Stimulated activated CD4-positive, alpha-beta T cell treated with anti-CD3 and anti-CD28 coated beads, TNF-alpha, amount 100 ng/mL, for 1 hour (primary cell): ENCODE data around the gene ZNF710.
"Not testable (repeated sequence)": the region's sequence is repeated elsewhere in the genome, so short reads cannot be mapped to it uniquely, and the experiment has no call there.

Experiments
- DNase-seq, 3 donors: peaks; one replicate each; pipeline ENCODE4 v3.0.0-alpha.2; 2020; ENCODE audit warnings: low read depth in 3 of 3, low spot score in 1 of 3

Gene ZNF710

DNA sequence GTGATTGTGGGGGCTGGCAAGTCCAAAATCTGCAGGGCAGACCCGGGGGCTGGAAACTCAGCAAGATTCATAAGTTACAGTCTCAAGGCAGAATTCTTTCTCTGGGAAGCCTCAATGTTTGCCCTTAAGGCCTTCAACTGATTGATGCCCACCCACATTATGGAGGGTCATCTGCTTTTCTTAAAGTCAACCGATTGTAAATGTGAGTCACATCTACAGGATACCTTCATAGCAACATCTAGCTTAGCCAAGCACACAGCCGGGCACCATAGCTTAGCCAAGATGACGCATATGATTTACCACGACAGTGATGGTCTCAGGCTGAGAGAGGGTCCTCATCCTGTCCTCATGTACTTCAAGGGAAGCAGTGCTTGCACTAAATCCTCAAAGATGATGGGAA lies 57.7 kb downstream of the ZNF710 start:
- no peak for DNase-seq

DNA sequence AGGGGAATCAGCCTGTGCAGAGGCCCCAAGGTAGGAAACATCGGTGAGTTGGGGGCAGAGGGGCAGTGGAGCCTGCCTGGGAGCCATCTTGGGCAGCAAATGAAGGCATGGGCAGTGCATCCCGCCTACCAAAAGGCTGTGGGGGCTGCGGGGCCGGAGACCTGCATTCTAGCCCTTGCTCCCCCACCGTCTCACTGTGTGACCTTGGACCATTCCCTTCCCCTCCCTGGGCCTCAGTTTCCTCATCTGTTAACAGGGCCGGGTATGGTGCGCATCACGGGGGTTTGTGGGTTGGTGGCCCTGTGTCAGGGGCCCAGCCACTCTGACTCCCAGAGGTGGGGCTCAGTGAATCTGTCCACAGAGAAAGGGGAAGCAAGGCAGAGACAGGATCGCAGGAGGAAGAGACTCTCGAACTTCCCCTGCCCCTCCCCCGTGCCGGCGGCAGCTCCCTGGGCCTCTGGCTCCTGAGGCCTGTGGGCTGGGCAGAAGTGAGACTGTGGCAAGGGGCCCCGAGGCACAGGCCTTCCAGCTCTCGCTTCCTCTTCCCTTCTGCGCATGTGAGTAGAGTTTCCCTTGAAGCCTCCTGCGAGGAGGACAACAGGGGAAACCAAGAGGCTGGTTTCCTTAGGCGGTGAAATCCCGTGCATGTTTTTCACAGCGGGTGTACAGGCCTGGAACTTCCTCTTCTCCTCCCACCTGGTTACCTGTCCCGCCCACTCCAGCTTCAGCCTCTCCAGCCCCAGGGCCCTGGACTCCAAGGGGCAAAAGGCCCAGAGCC lies 58.3 kb downstream of the ZNF710 start:
- DNase-seq: peak; percentile 22 to 61 (median 29)

DNA sequence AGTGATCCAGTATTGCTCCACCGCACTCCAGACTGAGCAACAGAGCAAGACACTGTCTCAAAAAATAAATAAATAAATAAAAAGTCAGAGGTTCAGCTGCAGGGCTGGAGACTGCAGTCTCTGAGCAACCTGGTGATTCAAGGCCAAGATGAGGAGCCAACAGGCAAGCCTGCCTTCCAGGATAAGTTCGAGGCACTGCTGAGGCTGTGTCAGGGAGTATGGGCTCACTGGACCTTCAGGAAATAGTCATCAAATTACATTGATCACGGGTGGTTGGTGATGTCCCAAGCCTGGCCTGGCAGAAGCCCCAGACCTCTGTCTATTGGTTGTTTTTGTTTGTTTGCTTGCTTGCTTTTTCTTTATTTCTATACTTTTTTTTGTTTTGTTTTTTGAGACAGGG lies 59.7 kb downstream of the ZNF710 start:
- DNase-seq: no peak

DNA sequence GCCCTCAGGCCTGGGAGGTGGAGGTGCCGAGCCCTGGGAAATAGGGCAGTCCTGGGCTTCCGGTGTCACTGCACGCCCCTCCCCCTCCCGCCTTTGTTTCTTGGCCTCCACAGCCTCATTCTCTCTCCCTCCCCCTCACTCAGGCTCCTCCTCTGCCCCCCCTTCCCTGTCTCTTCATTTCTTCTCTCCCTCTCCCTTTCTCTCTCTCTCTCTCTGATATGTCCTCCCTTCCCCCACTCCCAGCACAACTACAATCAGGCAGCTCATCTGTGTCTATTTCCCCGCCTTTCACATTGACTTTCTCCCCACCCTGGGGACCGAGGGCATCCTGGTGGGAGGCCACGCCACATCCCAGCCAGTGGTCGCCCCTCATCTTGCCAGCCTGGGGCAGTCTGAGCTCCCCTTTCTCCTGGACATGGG lies 60.9 kb downstream of the ZNF710 start:
- DNase-seq: peak in 1 of 3 donors; percentile 26

- DNase-seq: no peak
Measured at GRCh38 chr15:90062462-90062932, 61.4 kb downstream of the ZNF710 start.

DNA sequence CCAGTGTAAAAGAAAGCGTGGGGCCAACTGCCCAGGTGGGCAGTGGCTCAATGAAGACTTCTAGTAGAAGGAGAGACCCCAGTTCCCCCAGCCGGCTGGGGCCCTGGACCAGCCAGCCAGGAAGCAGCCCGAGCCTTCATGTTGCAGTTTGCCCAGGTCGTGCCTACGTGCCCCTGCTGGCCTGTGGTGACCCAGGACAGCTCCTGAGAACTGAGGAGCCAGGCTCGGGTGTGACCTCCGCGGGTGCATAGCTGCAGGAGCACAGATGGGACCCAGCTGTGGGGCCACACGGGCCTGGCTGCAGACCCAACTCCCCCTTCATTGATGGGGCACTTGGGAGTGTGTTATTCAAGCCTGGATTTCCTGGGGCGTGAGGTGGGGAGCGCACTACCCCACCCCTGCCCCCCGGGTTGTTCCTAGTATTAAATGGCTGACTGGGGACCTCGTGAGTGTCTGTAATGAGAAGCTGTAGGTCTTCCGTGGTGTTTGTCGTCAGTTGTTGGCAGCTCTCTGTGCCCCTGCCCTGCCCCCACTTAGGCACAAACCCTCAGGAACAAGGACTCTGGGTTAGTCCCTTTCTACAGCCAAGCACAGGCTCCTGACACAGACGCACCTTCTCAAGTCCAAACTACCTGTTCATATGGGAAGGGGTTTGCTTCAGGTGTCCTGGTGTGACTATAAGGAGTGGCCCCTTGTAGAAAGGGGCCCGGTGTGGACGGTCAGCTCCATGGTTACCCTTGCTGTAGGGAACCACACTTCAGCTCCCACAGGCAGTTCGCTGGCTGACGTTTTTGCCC lies 62.0 kb downstream of the ZNF710 start:
- DNase-seq: no peak

DNA sequence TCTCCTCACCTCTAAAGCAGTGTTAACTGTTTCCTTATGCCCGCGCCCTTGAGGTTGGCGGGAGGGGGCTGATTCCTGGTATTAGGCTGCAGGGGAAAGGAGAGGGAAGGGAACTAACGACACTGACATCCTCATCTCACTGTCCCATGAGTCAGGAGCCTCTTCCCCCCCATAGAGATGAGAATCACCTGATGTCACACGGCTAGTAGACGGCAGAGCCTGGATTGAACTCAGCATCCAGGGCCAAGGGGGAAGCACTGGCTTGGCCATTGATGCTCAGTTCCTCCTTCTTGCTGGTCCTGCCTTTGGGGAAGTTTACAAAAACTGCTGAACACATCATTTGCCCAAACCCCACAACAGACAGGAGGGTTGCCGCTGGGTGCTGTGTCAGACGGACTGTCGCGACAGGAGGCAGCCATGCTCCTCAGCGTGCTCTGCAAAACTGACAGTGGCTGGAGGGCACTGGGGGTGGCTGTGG lies 62.7 kb downstream of the ZNF710 start:
- no peak for DNase-seq

DNA sequence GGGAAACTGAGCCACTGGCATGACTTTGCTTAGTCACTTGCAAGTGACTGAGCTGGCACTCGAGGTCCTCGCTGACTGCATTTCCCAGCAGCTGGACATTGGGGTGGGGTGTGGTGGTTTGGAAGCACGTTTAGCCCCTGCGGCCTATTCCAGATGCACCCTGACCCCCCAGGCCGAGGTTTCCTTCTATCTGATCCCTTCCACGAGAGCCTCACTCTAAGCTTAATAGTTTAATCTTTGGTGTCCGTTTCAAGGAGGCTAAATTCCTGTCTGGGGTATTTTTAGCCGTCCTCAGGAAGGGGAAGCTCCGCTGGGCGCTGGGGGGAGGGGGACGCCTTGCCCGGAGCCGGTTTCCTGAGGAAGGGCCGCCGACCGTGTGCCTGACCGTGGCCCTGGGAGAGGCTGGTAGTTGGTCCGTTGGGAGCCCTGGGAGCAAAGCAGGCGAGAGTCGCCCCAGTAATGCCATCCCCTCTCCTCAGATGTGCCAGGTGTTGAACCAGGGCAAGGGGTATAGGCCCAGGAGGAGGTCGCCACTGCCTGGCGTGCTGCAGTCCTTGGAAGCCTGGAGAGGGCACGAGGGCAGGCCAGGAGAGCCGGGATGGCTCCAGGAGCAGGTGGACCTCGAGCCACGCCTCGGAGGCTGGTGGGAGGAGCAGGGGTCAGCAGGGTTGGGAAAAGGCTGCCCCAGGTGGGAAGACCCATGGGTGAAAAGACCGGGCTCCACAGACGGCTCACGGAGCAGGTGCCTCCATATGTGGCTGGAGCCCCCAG lies 64.0 kb downstream of the ZNF710 start:
- no peak for DNase-seq

GRCh38 chr15:90065682-90066049 lies 64.5 kb downstream of the ZNF710 start:
- no peak for DNase-seq

GRCh38 chr15:90067181-90067952 lies 66.2 kb downstream of the ZNF710 start:
- no peak for DNase-seq

DNA sequence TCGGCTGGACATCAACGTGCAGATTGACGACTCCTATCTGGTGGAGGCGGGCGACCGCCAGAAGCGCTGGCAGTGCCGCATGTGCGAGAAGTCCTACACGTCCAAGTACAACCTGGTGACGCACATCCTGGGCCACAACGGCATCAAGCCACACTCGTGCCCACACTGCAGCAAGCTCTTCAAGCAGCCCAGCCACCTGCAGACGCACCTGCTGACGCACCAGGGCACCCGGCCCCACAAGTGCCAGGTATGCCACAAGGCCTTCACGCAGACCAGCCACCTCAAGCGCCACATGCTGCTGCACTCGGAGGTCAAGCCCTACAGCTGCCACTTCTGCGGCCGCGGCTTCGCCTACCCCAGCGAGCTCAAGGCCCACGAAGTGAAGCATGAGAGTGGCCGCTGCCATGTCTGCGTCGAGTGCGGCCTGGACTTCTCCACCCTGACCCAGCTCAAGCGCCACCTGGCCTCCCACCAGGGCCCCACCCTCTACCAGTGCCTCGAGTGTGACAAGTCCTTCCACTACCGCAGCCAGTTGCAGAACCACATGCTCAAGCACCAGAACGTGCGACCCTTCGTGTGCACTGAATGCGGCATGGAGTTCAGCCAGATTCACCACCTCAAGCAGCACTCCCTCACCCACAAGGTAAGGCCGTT lies 67.0 kb downstream of the ZNF710 start:
- no peak for DNase-seq

- not testable (repeated sequence) for DNase-seq
Measured at GRCh38 chr15:90070623-90071022, 69.5 kb downstream of the ZNF710 start.

DNA sequence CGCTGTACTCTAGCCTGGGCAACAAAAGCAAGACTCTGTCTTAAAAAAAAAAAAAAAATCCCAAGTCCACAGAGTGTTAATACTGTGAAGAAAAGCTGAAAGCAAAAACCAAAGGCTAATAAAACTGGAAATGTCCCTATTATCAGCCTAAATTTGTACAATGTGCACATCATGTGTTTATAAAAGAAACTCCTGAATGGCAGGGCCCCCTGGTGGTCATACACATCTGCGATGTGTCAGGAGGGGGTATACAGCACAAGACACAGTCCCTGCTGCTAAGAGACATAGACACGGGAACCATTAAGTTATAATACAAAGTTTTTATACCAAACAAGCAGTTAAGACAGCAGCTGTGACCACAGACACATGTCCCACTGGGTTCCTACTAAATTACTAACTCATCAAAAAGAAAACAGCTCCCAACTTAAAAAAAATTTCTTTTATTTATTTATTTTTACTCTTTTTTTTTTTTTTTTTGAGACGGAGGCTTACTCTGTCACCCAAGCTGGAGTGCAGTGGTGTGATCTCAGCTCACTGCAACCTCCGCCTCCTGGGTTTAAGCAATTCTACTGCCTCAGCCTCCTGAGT lies 70.2 kb downstream of the ZNF710 start:
- peak; percentile 57 to 63 (median 61) for DNase-seq

DNA sequence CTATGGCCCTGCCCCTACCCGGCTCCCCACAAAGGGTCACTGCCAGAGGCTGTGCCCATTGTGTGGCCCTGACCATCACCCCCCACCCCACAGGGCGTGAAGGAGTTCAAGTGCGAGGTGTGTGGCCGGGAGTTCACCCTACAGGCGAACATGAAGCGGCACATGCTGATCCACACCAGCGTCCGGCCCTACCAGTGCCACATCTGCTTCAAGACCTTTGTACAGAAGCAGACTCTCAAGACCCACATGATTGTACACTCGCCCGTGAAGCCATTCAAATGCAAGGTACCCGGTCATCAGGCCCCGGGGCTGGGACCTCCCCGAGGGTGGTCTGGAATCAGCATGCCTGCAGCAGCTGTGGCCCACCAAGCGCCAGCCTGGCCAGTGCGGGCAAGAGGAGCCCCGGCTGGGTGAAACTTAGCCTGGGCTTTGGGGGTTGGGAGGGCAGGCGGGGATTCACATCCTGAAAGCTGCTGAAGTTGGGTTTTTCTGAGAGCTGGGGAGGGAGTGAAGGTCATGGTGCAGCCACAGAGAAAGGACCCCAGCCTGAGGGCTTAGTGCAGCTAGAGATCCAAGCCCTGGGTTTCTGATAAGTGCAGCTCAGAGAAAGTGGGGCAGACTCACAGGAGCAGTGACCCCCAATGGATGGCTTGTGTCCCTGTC lies 72.0 kb downstream of the ZNF710 start:
- no peak for DNase-seq

- DNase-seq: no peak
Measured at GRCh38 chr15:90074023-90074422, 72.9 kb downstream of the ZNF710 start.

DNA sequence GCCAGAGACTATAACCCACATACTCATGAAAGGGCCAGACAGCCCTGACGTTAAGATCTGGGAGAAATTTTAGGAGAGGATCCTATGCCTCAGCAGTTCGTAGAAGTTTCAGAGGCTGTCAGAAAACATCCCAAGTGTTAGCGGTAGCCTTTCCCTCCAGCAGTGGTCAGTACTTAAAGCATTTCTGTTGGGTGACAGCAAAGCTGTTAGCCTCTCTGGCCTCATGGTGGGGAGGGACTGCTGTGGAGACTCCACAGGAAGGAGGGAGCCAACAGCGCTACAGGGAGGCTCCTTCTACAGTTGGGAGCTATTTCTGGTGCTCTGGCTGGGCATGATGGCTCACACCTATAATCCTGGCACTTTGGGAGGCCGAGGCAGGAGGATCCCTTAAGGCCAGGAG lies 73.8 kb downstream of the ZNF710 start:
- DNase-seq: no peak

GRCh38 chr15:90075420-90076289 lies 74.5 kb downstream of the ZNF710 start:
- no peak for DNase-seq

DNA sequence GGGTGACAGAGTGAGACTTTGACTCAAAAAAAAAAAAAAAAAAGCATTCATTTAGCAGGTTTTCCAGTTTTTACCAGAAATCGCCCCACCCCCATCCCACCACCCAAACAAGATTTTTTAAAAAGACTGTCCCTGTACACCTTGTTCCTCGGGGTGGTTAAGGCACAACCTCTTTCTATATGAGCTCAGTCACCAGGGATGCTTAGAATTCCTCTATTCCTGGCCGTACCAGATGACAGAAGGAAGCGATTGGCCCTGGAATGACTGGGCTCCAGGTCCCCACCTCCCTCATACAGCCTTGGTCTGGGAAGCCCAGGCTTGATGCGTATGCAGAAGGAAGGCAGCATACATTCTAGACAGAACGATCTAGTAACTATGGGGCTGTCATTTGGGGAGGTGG lies 75.6 kb downstream of the ZNF710 start:
- no peak for DNase-seq
